ENCODE measurements around the gene CLSTN2. TPM values are rescaled to one million over a fixed set of nuclear protein-coding genes. Genes with fewer than 3 reads are reported as not detected.

Gene CLSTN2
- total RNA-seq (2013): under 0.01 TPM
- polyA plus RNA-seq: not detected
- not detected in 2 replicates for polyA minus RNA-seq
- 0 to 25.4 (median 0.08) reads per million in 11 experiments for total RNA-seq

- H3K4me1 Mint-ChIP-seq: peaks cover 16% of the 10 kb centered on the region
- H3K4me3 ChIP-seq (replicated peaks in 1 of 3; ENCODE audit: low read depth in 2 of 3, low read length in 3 of 3): peak within 1 kb of the TSS in 1 of 3 experiments; percentile 48
- H3K9me3 ChIP-seq (replicated peaks in 1 of 2; ENCODE audit: control insufficient read depth in 1 of 2, insufficient read depth in 1 of 2, low read length in 2 of 2): peaks cover 0 to 8% of the 10 kb centered on the region in 2 donors
- H4K20me1 ChIP-seq (ENCODE audit: insufficient read depth, low read length): no peaks in the 10 kb centered on the region
- peak in 1 of 3 donors; percentile 1 for DNase-seq
- peak within 1 kb of the TSS; percentile 56 for H2AFZ ChIP-seq (ENCODE audit: insufficient read depth, low read depth, low read length, poor library complexity, severe bottlenecking)
- H3K4me2 ChIP-seq (replicated peaks; ENCODE audit: extremely low read depth, low read length, poor library complexity, severe bottlenecking): peak within 1 kb of the TSS; percentile 61
- H3K36me3 ChIP-seq (replicated peaks in 1 of 2; ENCODE audit: control insufficient read depth in 1 of 2, insufficient read depth in 2 of 2, low read length in 2 of 2): no peaks in the 10 kb centered on the region
- peaks cover 46 to 58% (median 52%) of the 10 kb centered on the region in 3 donors for H3K27me3 Mint-ChIP-seq (ENCODE audit: low read depth in 3 of 3)
- no peak within 1 kb of the TSS for H3K27ac ChIP-seq (ENCODE audit: low read depth in 1 of 2, low read length in 2 of 2)
- peaks cover 3 to 19% of the 10 kb centered on the region in 2 donors for H3K4me1 ChIP-seq (ENCODE audit: control insufficient read depth in 1 of 2, insufficient read depth in 2 of 2, low read length in 2 of 2)
- H3K27me3 ChIP-seq (ENCODE audit: control insufficient read depth in 2 of 2, insufficient read depth in 2 of 2, low read length in 2 of 2): peaks cover 31 to 53% of the 10 kb centered on the region in 2 donors
- peak within 1 kb of the TSS in 1 of 7 donors; percentile 28 for H3K27ac Mint-ChIP-seq
- no peaks in the 10 kb centered on the region for H3K36me3 Mint-ChIP-seq
- H3K9ac ChIP-seq (ENCODE audit: insufficient read depth, low read length, poor library complexity, severe bottlenecking): no peak within 1 kb of the TSS
- intact Hi-C loops (cut with micrococcal nuclease): no loop called here
- no peak for TF ChIP-seq CTCF (IDR thresholded peaks at IDR 0.05)
- H3K4me3 Mint-ChIP-seq: peak within 1 kb of the TSS; percentile 56 to 85
- WGBS (ENCODE audit: insufficient coverage): under 1% methylated on average over 88 of the region's 89 CpGs
- H3K79me2 ChIP-seq (ENCODE audit: insufficient read depth, low read length): no peaks in the 10 kb centered on the region
- peaks cover 0 to 16% (median 4%) of the 10 kb centered on the region in 7 donors for H3K9me3 Mint-ChIP-seq
Measured at GRCh38 chr3:139935016-139935865, at the start of gene CLSTN2. Gene CLSTN2, plus strand, starts transcription at chr3:139935185.

- Mint-ChIP-seq H3K27ac (no peak overlapping the region), H3K4me1 (no peaks in the 10 kb centered on the region), H3K36me3 (no peaks in the 10 kb centered on the region), H3K4me3 (no peak overlapping the region), H3K27me3 (ENCODE audit: low read depth in 3 of 3) (no peaks in the 10 kb centered on the region), H3K9me3 (peaks cover 0 to 16% (median 9%) of the 10 kb centered on the region in 7 donors)
- Histone ChIP-seq H3K4me3 (replicated peaks in 1 of 3; ENCODE audit: low read depth in 2 of 3, low read length in 3 of 3) (no peak overlapping the region), H3K4me1 (ENCODE audit: control insufficient read depth in 1 of 2, insufficient read depth in 2 of 2, low read length in 2 of 2) (no peaks in the 10 kb centered on the region), H3K79me2 (ENCODE audit: insufficient read depth, low read length) (no peaks in the 10 kb centered on the region), H3K4me2 (replicated peaks; ENCODE audit: extremely low read depth, low read length, poor library complexity, severe bottlenecking) (no peak overlapping the region), H4K20me1 (ENCODE audit: insufficient read depth, low read length) (no peaks in the 10 kb centered on the region), H3K9me3 (replicated peaks in 1 of 2; ENCODE audit: control insufficient read depth in 1 of 2, insufficient read depth in 1 of 2, low read length in 2 of 2) (peaks cover 0 to 9% of the 10 kb centered on the region in 2 donors), H3K36me3 (replicated peaks in 1 of 2; ENCODE audit: control insufficient read depth in 1 of 2, insufficient read depth in 2 of 2, low read length in 2 of 2) (no peaks in the 10 kb centered on the region), H3K27ac (ENCODE audit: low read depth in 1 of 2, low read length in 2 of 2) (no peak overlapping the region), H3K9ac (ENCODE audit: insufficient read depth, low read length, poor library complexity, severe bottlenecking) (no peak overlapping the region), H3K27me3 (ENCODE audit: control insufficient read depth in 2 of 2, insufficient read depth in 2 of 2, low read length in 2 of 2) (no peaks in the 10 kb centered on the region), H2AFZ (ENCODE audit: insufficient read depth, low read depth, low read length, poor library complexity, severe bottlenecking) (no peak overlapping the region)
- no peak for TF ChIP-seq CTCF (IDR thresholded peaks at IDR 0.05)
- DNase-seq: no peak
- intact Hi-C loops (cut with micrococcal nuclease): no loop called here
Measured at GRCh38 chr3:139887431-139887830, 47.6 kb upstream of the CLSTN2 start.
